ENCODE measurements around the gene SYT5. TPM values are rescaled to one million over a fixed set of nuclear protein-coding genes. Genes with fewer than 3 reads are reported as not detected.
A peak's percentile ranks its signal among the peaks of the same experiment; 100 is the strongest.

Gene SYT5
- total and polyA plus RNA-seq, 2 of the 13 experiments (the other 11 are each of a cell fraction or from before 2014, with no cell fraction given), result not detected

DNA sequence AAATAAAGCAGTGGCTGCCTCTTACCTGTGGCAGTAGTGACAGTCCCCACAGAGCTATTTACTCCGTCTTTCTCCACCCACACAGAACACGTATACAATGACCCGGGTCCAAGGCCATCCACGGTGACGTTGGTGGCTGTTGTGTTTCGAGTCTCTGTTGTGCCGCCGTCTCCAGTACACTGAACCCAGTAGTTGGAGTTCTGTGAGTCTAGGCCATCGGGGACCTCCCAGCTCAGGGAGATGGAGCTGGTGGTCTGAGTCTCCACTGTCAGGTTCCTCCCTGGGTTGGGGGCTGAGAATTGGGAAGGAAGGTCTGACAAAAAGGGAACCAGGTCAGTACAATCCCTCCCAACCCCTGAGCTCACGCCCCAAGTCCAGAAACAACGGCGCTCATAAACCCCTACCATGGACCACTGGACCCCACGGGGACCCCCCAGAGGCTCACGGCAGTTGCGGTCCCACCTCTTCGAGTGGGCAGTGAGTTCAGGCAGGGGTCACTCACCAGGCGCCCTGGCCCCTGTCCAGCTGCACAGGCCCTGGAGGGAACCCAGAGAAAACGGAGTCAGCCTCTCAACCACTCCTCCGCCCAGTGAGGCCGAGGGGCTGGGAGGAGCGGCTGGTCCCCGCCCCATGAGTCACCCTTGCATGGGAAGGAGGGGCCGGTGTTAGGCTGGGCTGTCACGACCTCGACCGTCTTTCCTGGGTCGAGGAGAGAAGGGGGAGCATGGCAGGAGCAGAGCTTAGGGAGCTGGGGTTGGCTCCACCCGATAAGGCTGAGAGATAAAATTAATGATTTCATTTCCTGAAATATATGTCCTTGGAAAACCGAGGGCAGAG, 26.8 kb upstream of the SYT5 start (continued):
- TF ChIP-seq ZNF264 (CRISPR knock-in tag; IDR thresholded peaks at IDR 0.05) (no peak; the same call in 1 of the 2 replicates), ZFP62 (CRISPR knock-in tag; IDR thresholded peaks at IDR 0.05) (no peak), ZNF430 (CRISPR knock-in tag; IDR thresholded peaks at IDR 0.05) (peak; percentile 90; the same call in 1 of the 2 replicates), TAF1 (CRISPR knock-in tag; IDR thresholded peaks at IDR 0.05) (peak; percentile 79; the same call in 1 of the 2 replicates), ZZZ3 (CRISPR knock-in tag; IDR thresholded peaks at IDR 0.05; ENCODE audit: borderline replicate concordance) (no peak), FIP1L1 (IDR thresholded peaks at IDR 0.05; ENCODE audit: borderline replicate concordance, insufficient read depth, low read depth, low read length) (no peak), ZNF160 (CRISPR knock-in tag; IDR thresholded peaks at IDR 0.05) (no peak), ZNF510 (CRISPR knock-in tag; IDR thresholded peaks at IDR 0.05; ENCODE audit: low read depth) (no peak), ZNF17 (CRISPR knock-in tag; IDR thresholded peaks at IDR 0.05) (no peak), NCOR1 (IDR thresholded peaks at IDR 0.05; ENCODE audit: borderline replicate concordance, low read length) (0 out of 2 replicates have a peak, but pooled peaks have one; percentile 51), ZNF446 (CRISPR knock-in tag; IDR thresholded peaks at IDR 0.05) (no peak), DNMT3B (CRISPR knock-in tag; conservative IDR thresholded peaks at IDR 0.05) (no peak), IKZF1 (IDR thresholded peaks at IDR 0.05) (no peak), ZNF234 (CRISPR knock-in tag; conservative IDR thresholded peaks at IDR 0.05) (no peak), TP53 (CRISPR knock-in tag; conservative IDR thresholded peaks at IDR 0.05) (no peak), NFATC3 (CRISPR knock-in tag; IDR thresholded peaks at IDR 0.05) (no peak), MAFG (CRISPR knock-in tag; IDR thresholded peaks at IDR 0.05) (no peak), ZNF724P (CRISPR knock-in tag; IDR thresholded peaks at IDR 0.05; ENCODE audit: borderline replicate concordance) (peak; percentile 26; the same call in 1 of the 2 replicates), ZC3H13 (CRISPR knock-in tag; IDR thresholded peaks at IDR 0.05) (peak; percentile 27), SALL2 (CRISPR knock-in tag; IDR thresholded peaks at IDR 0.05) (peak; percentile 87; the same call in 1 of the 2 replicates), ZBTB7A (CRISPR knock-in tag; IDR thresholded peaks at IDR 0.05) (peak; percentile 93), SP4 (CRISPR knock-in tag; IDR thresholded peaks at IDR 0.05) (no peak), ZNF556 (CRISPR knock-in tag; IDR thresholded peaks at IDR 0.05; ENCODE audit: borderline replicate concordance) (no peak; the same call in 1 of the 2 replicates), ZBTB7B (CRISPR knock-in tag; IDR thresholded peaks at IDR 0.05) (peak; percentile 85), JUNB (CRISPR knock-in tag; IDR thresholded peaks at IDR 0.05; ENCODE audit: borderline replicate concordance) (peak; percentile 81; the same call in 1 of the 2 replicates)
- TF ChIP-seq, protein P1, sequence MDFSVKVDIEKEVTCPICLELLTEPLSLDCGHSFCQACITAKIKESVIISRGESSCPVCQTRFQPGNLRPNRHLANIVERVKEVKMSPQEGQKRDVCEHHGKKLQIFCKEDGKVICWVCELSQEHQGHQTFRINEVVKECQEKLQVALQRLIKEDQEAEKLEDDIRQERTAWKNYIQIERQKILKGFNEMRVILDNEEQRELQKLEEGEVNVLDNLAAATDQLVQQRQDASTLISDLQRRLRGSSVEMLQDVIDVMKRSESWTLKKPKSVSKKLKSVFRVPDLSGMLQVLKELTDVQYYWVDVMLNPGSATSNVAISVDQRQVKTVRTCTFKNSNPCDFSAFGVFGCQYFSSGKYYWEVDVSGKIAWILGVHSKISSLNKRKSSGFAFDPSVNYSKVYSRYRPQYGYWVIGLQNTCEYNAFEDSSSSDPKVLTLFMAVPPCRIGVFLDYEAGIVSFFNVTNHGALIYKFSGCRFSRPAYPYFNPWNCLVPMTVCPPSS (IDR thresholded peaks at IDR 0.05), result no peak
- TF ChIP-seq, protein P2, sequence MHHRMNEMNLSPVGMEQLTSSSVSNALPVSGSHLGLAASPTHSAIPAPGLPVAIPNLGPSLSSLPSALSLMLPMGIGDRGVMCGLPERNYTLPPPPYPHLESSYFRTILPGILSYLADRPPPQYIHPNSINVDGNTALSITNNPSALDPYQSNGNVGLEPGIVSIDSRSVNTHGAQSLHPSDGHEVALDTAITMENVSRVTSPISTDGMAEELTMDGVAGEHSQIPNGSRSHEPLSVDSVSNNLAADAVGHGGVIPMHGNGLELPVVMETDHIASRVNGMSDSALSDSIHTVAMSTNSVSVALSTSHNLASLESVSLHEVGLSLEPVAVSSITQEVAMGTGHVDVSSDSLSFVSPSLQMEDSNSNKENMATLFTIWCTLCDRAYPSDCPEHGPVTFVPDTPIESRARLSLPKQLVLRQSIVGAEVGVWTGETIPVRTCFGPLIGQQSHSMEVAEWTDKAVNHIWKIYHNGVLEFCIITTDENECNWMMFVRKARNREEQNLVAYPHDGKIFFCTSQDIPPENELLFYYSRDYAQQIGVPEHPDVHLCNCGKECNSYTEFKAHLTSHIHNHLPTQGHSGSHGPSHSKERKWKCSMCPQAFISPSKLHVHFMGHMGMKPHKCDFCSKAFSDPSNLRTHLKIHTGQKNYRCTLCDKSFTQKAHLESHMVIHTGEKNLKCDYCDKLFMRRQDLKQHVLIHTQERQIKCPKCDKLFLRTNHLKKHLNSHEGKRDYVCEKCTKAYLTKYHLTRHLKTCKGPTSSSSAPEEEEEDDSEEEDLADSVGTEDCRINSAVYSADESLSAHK (CRISPR knock-in tag; IDR thresholded peaks at IDR 0.05; ENCODE audit: borderline replicate concordance), result no peak
- TF ChIP-seq, protein P3, sequence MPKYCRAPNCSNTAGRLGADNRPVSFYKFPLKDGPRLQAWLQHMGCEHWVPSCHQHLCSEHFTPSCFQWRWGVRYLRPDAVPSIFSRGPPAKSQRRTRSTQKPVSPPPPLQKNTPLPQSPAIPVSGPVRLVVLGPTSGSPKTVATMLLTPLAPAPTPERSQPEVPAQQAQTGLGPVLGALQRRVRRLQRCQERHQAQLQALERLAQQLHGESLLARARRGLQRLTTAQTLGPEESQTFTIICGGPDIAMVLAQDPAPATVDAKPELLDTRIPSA (CRISPR knock-in tag; IDR thresholded peaks at IDR 0.05; ENCODE audit: borderline replicate concordance), result no peak
